Measurements from ENCODE around the gene LARGE1.
A peak's percentile ranks its signal among the peaks of the same experiment; 100 is the strongest.

Gene LARGE1

GRCh38 chr22:33851240-33851639 lies 69.0 kb downstream of the LARGE1 start:
- no peak for DNase-seq

- DNase-seq, result no peak
Measured at GRCh38 chr22:33850724-33851123, 69.6 kb downstream of the LARGE1 start.

GRCh38 chr22:33850193-33850592 lies 70.1 kb downstream of the LARGE1 start:
- no peak for DNase-seq

- DNase-seq, result no peak
Measured at GRCh38 chr22:33848251-33848650, 72.0 kb downstream of the LARGE1 start.

GRCh38 chr22:33844273-33844672 lies 76.0 kb downstream of the LARGE1 start:
- DNase-seq, result peak; percentile 4

GRCh38 chr22:33842421-33843094 lies 77.7 kb downstream of the LARGE1 start:
- DNase-seq, result peak; percentile 55

- no peak for DNase-seq
Measured at GRCh38 chr22:33842006-33842354, 78.3 kb downstream of the LARGE1 start.

GRCh38 chr22:33841281-33842005 lies 78.8 kb downstream of the LARGE1 start:
- DNase-seq, result no peak

- DNase-seq, result no peak
Measured at GRCh38 chr22:33838644-33839043, 81.6 kb downstream of the LARGE1 start.

- DNase-seq, result no peak
Measured at GRCh38 chr22:33837826-33838225, 82.5 kb downstream of the LARGE1 start.

- DNase-seq, result peak; percentile 4
Measured at GRCh38 chr22:33835265-33835664, 85.0 kb downstream of the LARGE1 start.

GRCh38 chr22:33832558-33833151 lies 87.6 kb downstream of the LARGE1 start:
- DNase-seq, result no peak

GRCh38 chr22:33831651-33832050 lies 88.6 kb downstream of the LARGE1 start:
- DNase-seq, result no peak

GRCh38 chr22:33831207-33831606 lies 89.1 kb downstream of the LARGE1 start:
- no peak for DNase-seq

GRCh38 chr22:33829546-33830280 lies 90.6 kb downstream of the LARGE1 start:
- DNase-seq, result peak; percentile 13

GRCh38 chr22:33828302-33828701 lies 92.0 kb downstream of the LARGE1 start:
- no peak for DNase-seq

GRCh38 chr22:33825761-33826160 lies 94.5 kb downstream of the LARGE1 start:
- no peak for DNase-seq

GRCh38 chr22:33823552-33823951 lies 96.7 kb downstream of the LARGE1 start:
- DNase-seq, result no peak

GRCh38 chr22:33821290-33821689 lies 99.0 kb downstream of the LARGE1 start:
- DNase-seq, result no peak

GRCh38 chr22:33819743-33820142 lies 100.5 kb downstream of the LARGE1 start:
- DNase-seq, result no peak

GRCh38 chr22:33817512-33818127 lies 102.7 kb downstream of the LARGE1 start:
- DNase-seq, result no peak

GRCh38 chr22:33812360-33812977 lies 107.8 kb downstream of the LARGE1 start:
- DNase-seq, result no peak

GRCh38 chr22:33811686-33812085 lies 108.6 kb downstream of the LARGE1 start:
- DNase-seq, result no peak
